K562 treated with DMSO at 1 percent for 4 hours (cell line): ENCODE measurements around the gene ZDHHC19. TPM values are rescaled to one million over a fixed set of nuclear protein-coding genes. Genes with fewer than 3 reads are reported as not detected.

Experiments used
- total RNA-seq: library from RNA; unstranded; fragments of 300-600 nt; gene quantifications from 2 replicates; pipeline ENCODE4 v1.2.3, GENCODE V29; 2022; ENCODE audit not compliant: insufficient read depth

Gene ZDHHC19, protein sequence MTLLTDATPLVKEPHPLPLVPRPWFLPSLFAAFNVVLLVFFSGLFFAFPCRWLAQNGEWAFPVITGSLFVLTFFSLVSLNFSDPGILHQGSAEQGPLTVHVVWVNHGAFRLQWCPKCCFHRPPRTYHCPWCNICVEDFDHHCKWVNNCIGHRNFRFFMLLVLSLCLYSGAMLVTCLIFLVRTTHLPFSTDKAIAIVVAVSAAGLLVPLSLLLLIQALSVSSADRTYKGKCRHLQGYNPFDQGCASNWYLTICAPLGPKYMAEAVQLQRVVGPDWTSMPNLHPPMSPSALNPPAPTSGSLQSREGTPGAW
- total RNA-seq = 4.0 and 8.2 TPM in 2 replicates

DNA sequence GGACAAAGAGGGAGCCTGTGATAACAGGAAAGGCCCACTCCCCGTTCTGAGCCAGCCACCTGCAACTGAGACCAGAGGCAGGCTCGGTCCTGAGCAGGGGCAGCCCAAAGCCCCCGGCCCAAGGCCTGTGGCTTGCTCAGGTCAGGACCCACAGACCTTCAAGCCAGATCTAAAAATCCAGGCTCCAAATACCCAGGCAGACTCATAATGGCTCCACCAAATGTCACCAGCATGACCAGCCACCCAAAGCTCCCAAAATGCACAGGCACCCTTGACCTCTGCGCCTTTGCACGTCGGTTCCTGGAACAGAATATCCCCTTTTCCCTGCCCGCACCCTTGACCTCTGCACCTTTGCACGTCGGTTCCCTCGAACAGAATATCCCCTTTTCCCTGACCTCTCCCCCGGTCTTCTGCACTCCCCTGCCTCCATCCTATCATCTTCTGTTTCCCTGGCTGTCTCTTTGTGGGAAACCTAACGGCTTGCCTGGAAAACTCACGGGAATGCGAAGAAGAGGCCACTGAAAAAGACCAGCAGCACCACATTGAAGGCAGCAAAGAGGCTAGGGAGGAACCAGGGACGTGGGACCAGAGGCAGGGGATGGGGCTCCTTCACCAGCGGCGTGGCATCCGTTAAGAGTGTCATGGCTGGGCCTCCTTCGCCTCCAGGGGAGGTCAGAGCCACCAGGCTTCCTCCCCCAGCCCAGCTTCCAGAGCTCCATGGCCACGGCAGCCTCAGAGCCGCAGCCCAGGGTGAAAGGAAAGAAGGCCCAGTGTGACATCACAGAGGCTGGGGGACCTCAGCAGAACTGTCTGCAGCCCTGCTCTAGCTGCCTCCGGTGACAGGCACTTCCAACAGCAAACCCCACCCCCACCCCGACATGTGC is at the start of gene ZDHHC19:
TSS of gene ZDHHC19 (minus strand) at position 728 of the 884 bp plus-strand sequence. CDS start at position 643, 85 bp downstream.

GRCh38 chr3:196216089-196216564 is 4.9 kb upstream of the ZDHHC19 start, which contains the start of gene SLC51A:
SLC51A (plus strand) TSS chr3:196216534; CDS start chr3:196216713, 179 bp downstream.

Other genes with a start within 250 kb of the ZDHHC19 start
- 81.4 and 148 TPM in 2 replicates for gene TFRC, start 129.3 kb downstream of the ZDHHC19 start, total RNA-seq
- 1.5 TPM in 1 of 2 replicates, not detected in the other for gene SLC51A, start 5.1 kb upstream of the ZDHHC19 start, total RNA-seq
- gene PCYT1A, start 76.3 kb upstream of the ZDHHC19 start, total RNA-seq = 32.3 and 38.4 TPM in 2 replicates
- gene DYNLT2B, start 106.8 kb upstream of the ZDHHC19 start, total RNA-seq = 6.1 and 17.6 TPM in 2 replicates
- 9.5 and 12.8 TPM in 2 replicates for gene TM4SF19, start 127.0 kb upstream of the ZDHHC19 start, total RNA-seq
- 9.9 and 13.4 TPM in 2 replicates for gene UBXN7, start 221.0 kb upstream of the ZDHHC19 start, total RNA-seq